ENCODE results near the gene KRT2.
"Not testable (repeated sequence)": the region's sequence is repeated elsewhere in the genome, so short reads cannot be mapped to it uniquely, and the experiment has no call there.

The KRT2 gene

GRCh38 chr12:52670961-52671360 is 18.9 kb upstream of the KRT2 start:
- Histone ChIP-seq H2AK5ac (ENCODE audit: low read length, severe bottlenecking) (no peak overlapping the region), H2BK5ac (ENCODE audit: low read depth, low read length, poor library complexity, severe bottlenecking) (no peak overlapping the region)

GRCh38 chr12:52670506-52670905 is 18.5 kb upstream of the KRT2 start:
- Histone ChIP-seq H3K4ac (ENCODE audit: low read depth in 1 of 2, low read length in 2 of 2) (no peak overlapping the region), H4K8ac (ENCODE audit: low read length) (no peak overlapping the region), H2BK15ac (ENCODE audit: low read depth, poor library complexity, severe bottlenecking) (no peak overlapping the region), H2AK5ac (ENCODE audit: low read length, severe bottlenecking) (no peak overlapping the region), H4K91ac (ENCODE audit: low read length) (no peak overlapping the region), H2BK120ac (ENCODE audit: low read depth, low read length) (no peak overlapping the region), H2BK5ac (ENCODE audit: low read depth, low read length, poor library complexity, severe bottlenecking) (no peak overlapping the region), H3K4me2 (ENCODE audit: low read length, poor library complexity, severe bottlenecking) (no peak overlapping the region), H3K23ac (ENCODE audit: low read length in 2 of 2) (no peak overlapping the region), H3K36me3 (ENCODE audit: control insufficient read depth in 1 of 2, insufficient read depth in 2 of 2, low read depth in 1 of 2, low read length in 2 of 2) (no peaks in the 10 kb centered on the region), H3K27ac (ENCODE audit: low read length, poor library complexity, severe bottlenecking) (no peak overlapping the region), H3K9me3 (ENCODE audit: control insufficient read depth, low read length) (no peaks in the 10 kb centered on the region), H3K14ac (ENCODE audit: low read length in 2 of 2) (no peak overlapping the region), H3K4me1 (ENCODE audit: control insufficient read depth, insufficient read depth, low read depth, low read length) (no peaks in the 10 kb centered on the region), H3K79me1 (replicated peaks; ENCODE audit: low read length, poor library complexity, severe bottlenecking) (no peaks in the 10 kb centered on the region), H3K4me3 (ENCODE audit: insufficient read depth in 1 of 2, low read depth in 1 of 2, low read length in 2 of 2) (no peak overlapping the region), H3K27me3 (ENCODE audit: control insufficient read depth in 1 of 2, insufficient read depth in 1 of 2, low read length in 2 of 2) (peaks cover 15 to 80% of the 10 kb centered on the region in 2 experiments), H3K18ac (ENCODE audit: low read depth in 1 of 2, low read length in 2 of 2) (no peak overlapping the region), H3K9ac (ENCODE audit: low read length) (no peak overlapping the region), H2AFZ (ENCODE audit: low read depth, low read length) (no peak overlapping the region), H2BK12ac (ENCODE audit: low read length in 2 of 2) (no peak overlapping the region)
- no peak for DNase-seq
- WGBS = 88% methylated on average over 3 of the region's 4 CpGs

More at GRCh38 chr12:52670961-52671360, 18.9 kb upstream of the KRT2 start:
- no peaks in the 10 kb centered on the region for H3K9me3 ChIP-seq (ENCODE audit: control insufficient read depth, low read length)
- no peak overlapping the region for H2BK15ac ChIP-seq (ENCODE audit: low read depth, poor library complexity, severe bottlenecking)
- H4K91ac ChIP-seq (ENCODE audit: low read length) = no peak overlapping the region
- H3K4me2 ChIP-seq (ENCODE audit: low read length, poor library complexity, severe bottlenecking) = no peak overlapping the region
- no peaks in the 10 kb centered on the region for H3K79me1 ChIP-seq (replicated peaks; ENCODE audit: low read length, poor library complexity, severe bottlenecking)
- no peak overlapping the region for H3K9ac ChIP-seq (ENCODE audit: low read length)
- H2BK120ac ChIP-seq (ENCODE audit: low read depth, low read length) = no peak overlapping the region
- no peak for DNase-seq
- H3K23ac ChIP-seq (ENCODE audit: low read length in 2 of 2) = no peak overlapping the region
- peaks cover 16 to 80% of the 10 kb centered on the region in 2 experiments for H3K27me3 ChIP-seq (ENCODE audit: control insufficient read depth in 1 of 2, insufficient read depth in 1 of 2, low read length in 2 of 2)
- H3K4me3 ChIP-seq (ENCODE audit: insufficient read depth in 1 of 2, low read depth in 1 of 2, low read length in 2 of 2) = no peak overlapping the region
- no peak overlapping the region for H3K4ac ChIP-seq (ENCODE audit: low read depth in 1 of 2, low read length in 2 of 2)
- no peak overlapping the region for H2AFZ ChIP-seq (ENCODE audit: low read depth, low read length)
- H3K4me1 ChIP-seq (ENCODE audit: control insufficient read depth, insufficient read depth, low read depth, low read length) = no peaks in the 10 kb centered on the region
- H3K18ac ChIP-seq (ENCODE audit: low read depth in 1 of 2, low read length in 2 of 2) = no peak overlapping the region
- no peaks in the 10 kb centered on the region for H3K36me3 ChIP-seq (ENCODE audit: control insufficient read depth in 1 of 2, insufficient read depth in 2 of 2, low read depth in 1 of 2, low read length in 2 of 2)
- no peak overlapping the region for H3K14ac ChIP-seq (ENCODE audit: low read length in 2 of 2)
- no peak overlapping the region for H4K8ac ChIP-seq (ENCODE audit: low read length)
- no peak overlapping the region for H3K27ac ChIP-seq (ENCODE audit: low read length, poor library complexity, severe bottlenecking)
- no peak overlapping the region for H2BK12ac ChIP-seq (ENCODE audit: low read length in 2 of 2)
- WGBS = 93% methylated on average over 3 of the region's 3 CpGs

GRCh38 chr12:52669941-52670340 is 17.9 kb upstream of the KRT2 start:
- not testable (repeated sequence) for H3K4ac ChIP-seq (ENCODE audit: low read depth in 1 of 2, low read length in 2 of 2); H3K27ac ChIP-seq (ENCODE audit: low read length, poor library complexity, severe bottlenecking); H3K4me1 ChIP-seq (ENCODE audit: control insufficient read depth, insufficient read depth, low read depth, low read length); H3K79me1 ChIP-seq (replicated peaks; ENCODE audit: low read length, poor library complexity, severe bottlenecking); H2BK5ac ChIP-seq (ENCODE audit: low read depth, low read length, poor library complexity, severe bottlenecking); H3K4me3 ChIP-seq (ENCODE audit: insufficient read depth in 1 of 2, low read depth in 1 of 2, low read length in 2 of 2); H3K4me2 ChIP-seq (ENCODE audit: low read length, poor library complexity, severe bottlenecking); H3K18ac ChIP-seq (ENCODE audit: low read depth in 1 of 2, low read length in 2 of 2); H3K9me3 ChIP-seq (ENCODE audit: control insufficient read depth, low read length); DNase-seq; H4K91ac ChIP-seq (ENCODE audit: low read length); H2BK120ac ChIP-seq (ENCODE audit: low read depth, low read length); H2BK15ac ChIP-seq (ENCODE audit: low read depth, poor library complexity, severe bottlenecking); H3K23ac ChIP-seq (ENCODE audit: low read length in 2 of 2); H2AK5ac ChIP-seq (ENCODE audit: low read length, severe bottlenecking); H2BK12ac ChIP-seq (ENCODE audit: low read length in 2 of 2); H4K8ac ChIP-seq (ENCODE audit: low read length); H3K14ac ChIP-seq (ENCODE audit: low read length in 2 of 2); H2AFZ ChIP-seq (ENCODE audit: low read depth, low read length); H3K36me3 ChIP-seq (ENCODE audit: control insufficient read depth in 1 of 2, insufficient read depth in 2 of 2, low read depth in 1 of 2, low read length in 2 of 2); H3K9ac ChIP-seq (ENCODE audit: low read length)
- 77% methylated on average over 3 of the region's 3 CpGs for WGBS
- peaks cover 15 to 83% of the 10 kb centered on the region in 2 experiments for H3K27me3 ChIP-seq (ENCODE audit: control insufficient read depth in 1 of 2, insufficient read depth in 1 of 2, low read length in 2 of 2)

GRCh38 chr12:52669426-52669825 is 17.4 kb upstream of the KRT2 start:
- H2BK15ac ChIP-seq (ENCODE audit: low read depth, poor library complexity, severe bottlenecking) = no peak overlapping the region
- no peak for DNase-seq
- H2AK5ac ChIP-seq (ENCODE audit: low read length, severe bottlenecking) = no peak overlapping the region
- H3K23ac ChIP-seq (ENCODE audit: low read length in 2 of 2) = no peak overlapping the region
- no peak overlapping the region for H2BK5ac ChIP-seq (ENCODE audit: low read depth, low read length, poor library complexity, severe bottlenecking)
- H3K9ac ChIP-seq (ENCODE audit: low read length) = no peak overlapping the region
- H3K79me1 ChIP-seq (replicated peaks; ENCODE audit: low read length, poor library complexity, severe bottlenecking) = no peaks in the 10 kb centered on the region
- H4K91ac ChIP-seq (ENCODE audit: low read length) = no peak overlapping the region
- H4K8ac ChIP-seq (ENCODE audit: low read length) = no peak overlapping the region
- no peak overlapping the region for H3K4me2 ChIP-seq (ENCODE audit: low read length, poor library complexity, severe bottlenecking)
- no peak overlapping the region for H3K18ac ChIP-seq (ENCODE audit: low read depth in 1 of 2, low read length in 2 of 2)
- H3K14ac ChIP-seq (ENCODE audit: low read length in 2 of 2) = no peak overlapping the region
- no peak overlapping the region for H2BK120ac ChIP-seq (ENCODE audit: low read depth, low read length)
- H3K27me3 ChIP-seq (ENCODE audit: control insufficient read depth in 1 of 2, insufficient read depth in 1 of 2, low read length in 2 of 2) = peaks cover 15 to 83% of the 10 kb centered on the region in 2 experiments
- H2AFZ ChIP-seq (ENCODE audit: low read depth, low read length) = no peak overlapping the region
- no peak overlapping the region for H3K27ac ChIP-seq (ENCODE audit: low read length, poor library complexity, severe bottlenecking)
- no peaks in the 10 kb centered on the region for H3K9me3 ChIP-seq (ENCODE audit: control insufficient read depth, low read length)
- H3K4me3 ChIP-seq (ENCODE audit: insufficient read depth in 1 of 2, low read depth in 1 of 2, low read length in 2 of 2) = no peak overlapping the region
- no peak overlapping the region for H2BK12ac ChIP-seq (ENCODE audit: low read length in 2 of 2)
- H3K36me3 ChIP-seq (ENCODE audit: control insufficient read depth in 1 of 2, insufficient read depth in 2 of 2, low read depth in 1 of 2, low read length in 2 of 2) = no peaks in the 10 kb centered on the region
- H3K4ac ChIP-seq (ENCODE audit: low read depth in 1 of 2, low read length in 2 of 2) = no peak overlapping the region
- no peaks in the 10 kb centered on the region for H3K4me1 ChIP-seq (ENCODE audit: control insufficient read depth, insufficient read depth, low read depth, low read length)

Data from mesenchymal stem cell (in vitro differentiated cells and primary cell).